Gastrocnemius medialis (tissue), 4 donors: ENCODE data around the gene GALNT18. TPM values are rescaled to one million over a fixed set of nuclear protein-coding genes. Genes with fewer than 3 reads are reported as not detected.

Experiments
- ATAC-seq, 2 donors: fragments of 150-250 bp; one replicate each; pipeline ENCODE4 v1.9.1; 2016
- DNase-seq, 2 donors: peaks; one replicate each; pipeline ENCODE4 v3.0.0-alpha.2; 2019
- H3K27ac ChIP-seq, 4 donors: fragments of 200-600 bp; sonication (generic); 1 replicate in 1 of 4; 2 replicates in 3 of 4; pipeline ENCODE4 v1.5.1; 2016 to 2018; ENCODE audit warnings: mild to moderate bottlenecking in 2 of 4, moderate library complexity in 1 of 4
- H3K27me3 ChIP-seq, 3 donors: fragments of 200-600 bp; sonication (generic) in 2 of 3; 1 replicate in 1 of 3; 2 replicates in 2 of 3; pipeline versions ENCODE4 v1.5.1 to v1.6.0; 2016 to 2019; ENCODE audit warnings: mild to moderate bottlenecking in 1 of 3, moderate library complexity in 1 of 3
- H3K36me3 ChIP-seq, 2 donors: fragments of 200-600 bp; sonication (generic) in 1 of 2; one replicate each; pipeline ENCODE4 v1.5.1; 2017 to 2018
- H3K4me1 ChIP-seq, 2 donors: fragments of 200-600 bp; sonication (generic) in 1 of 2; one replicate each; pipeline ENCODE4 v1.5.1; 2016 to 2017; ENCODE audit warnings: mild to moderate bottlenecking in 2 of 2
- H3K4me3 ChIP-seq, 4 donors: fragments of 200-600 bp; sonication (generic) in 3 of 4; 1 replicate in 1 of 4; 2 replicates in 3 of 4; pipeline ENCODE4 v1.5.1; 2016 to 2019; ENCODE audit warnings: mild to moderate bottlenecking in 2 of 4
- H3K9me3 ChIP-seq, 3 donors: fragments of 200-600 bp; sonication (generic) in 2 of 3; 1 replicate in 1 of 3; 2 replicates in 2 of 3; pipeline ENCODE4 v1.5.1; 2016 to 2019
- CTCF ChIP-seq, 5 experiments: fragments of 450-650 bp in 3 of 5; fragments of 200-600 bp in 2 of 5; sonication (generic) in 2 of 5; IDR thresholded peaks in 4 of 5; conservative IDR thresholded peaks in 1 of 5; 1 replicate in 4 of 5; 2 replicates in 1 of 5; pipeline ENCODE4 v1.5.1; 2016 to 2019; ENCODE audit warnings: antibody characterized with exemption in 5 of 5, mild to moderate bottlenecking in 3 of 5, moderate library complexity in 3 of 5
- POLR2A ChIP-seq, 2 donors: fragments of 450-650 bp; IDR thresholded peaks; one replicate each; pipeline ENCODE4 v1.6.1; 2017; ENCODE audit warnings: antibody characterized with exemption in 2 of 2, mild to moderate bottlenecking in 2 of 2, moderate library complexity in 2 of 2
- in situ Hi-C, 4 donors: fragments of 200-750 bp; cut with MboI; loops; one replicate each; pipeline versions ENCODE4 v1.15.0 to v1.8.0; 2017; ENCODE audit warnings: low sequenced_read_pairs in 4 of 4
- intact Hi-C: fragments of 100-400 bp; cut with DNase I; formaldehyde crosslinking; loops from one replicate; pipeline ENCODE4 v1.15.1; 2023; ENCODE audit warnings: low total_unique reads
- total RNA-seq, 4 donors: library from RNA; depleted of rRNA; stranded (reverse); fragments of >200 nt; gene quantifications; one replicate each; pipeline versions ENCODE4 v1.1.0 to v1.2.3, GENCODE V29; 2016

Gene GALNT18
- total RNA-seq, 4 donors from 2014 or later = 10.5 to 29.2 (median 11.2) TPM

DNA sequence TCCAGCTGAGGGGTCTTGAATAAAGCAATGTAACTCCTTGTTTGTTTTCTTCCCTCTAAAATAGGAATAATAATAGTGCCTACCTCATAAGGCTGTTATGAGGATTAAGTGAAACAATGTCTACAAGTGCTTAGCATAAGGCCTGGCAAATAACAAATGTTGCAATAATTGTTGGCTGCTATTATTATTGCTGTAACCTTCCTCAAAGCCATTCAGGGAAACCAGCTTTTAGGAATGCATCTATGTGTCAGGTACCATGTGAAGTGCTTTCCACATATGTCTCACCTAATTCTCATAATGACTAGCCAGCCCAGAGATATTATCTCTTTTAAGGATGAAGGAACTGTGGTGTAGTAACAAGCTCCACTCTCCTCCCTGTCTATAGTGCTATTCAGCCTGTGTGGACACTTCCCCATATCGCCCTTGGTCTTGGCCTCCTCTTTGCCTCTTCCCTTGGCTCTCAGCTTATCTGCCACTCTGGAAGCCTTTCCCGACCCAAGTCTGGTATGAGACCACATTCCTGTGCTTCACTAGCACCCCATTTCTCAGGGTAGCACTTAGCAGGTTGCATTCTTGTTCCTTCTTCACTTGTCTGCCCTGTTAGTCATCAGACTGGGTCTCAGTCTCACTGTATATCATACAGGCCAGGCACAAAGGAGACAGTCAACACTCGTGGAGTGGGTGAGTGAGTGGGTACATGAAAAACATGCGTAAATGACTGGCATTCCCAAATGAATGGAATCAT lies 292.6 kb downstream of the GALNT18 start:
- in situ Hi-C loops (no loop called here), intact Hi-C loops (loop anchor here (5.0 kb wide), 1 partner anchor 182 kb away; no protein-coding TSS in a partner anchor)
- H3K9me3 ChIP-seq = no peaks in the 10 kb centered on the region
- H3K36me3 ChIP-seq = no peaks in the 10 kb centered on the region
- H3K4me3 ChIP-seq = no peak overlapping the region
- no peaks in the 10 kb centered on the region for H3K27me3 ChIP-seq
- H3K27ac ChIP-seq = peak overlapping the region in 1 of 4 donors; percentile 49
- peak; percentile 55 to 79 for ATAC-seq
- peaks cover 0 to 5% of the 10 kb centered on the region in 2 donors for H3K4me1 ChIP-seq
- no peak for DNase-seq
- TF ChIP-seq POLR2A (IDR thresholded peaks at IDR 0.05) = no peak
- TF ChIP-seq CTCF (IDR thresholded peaks at IDR 0.05 in 4 of 5, conservative IDR thresholded peaks at IDR 0.05 in 1 of 5) = no peak

DNA sequence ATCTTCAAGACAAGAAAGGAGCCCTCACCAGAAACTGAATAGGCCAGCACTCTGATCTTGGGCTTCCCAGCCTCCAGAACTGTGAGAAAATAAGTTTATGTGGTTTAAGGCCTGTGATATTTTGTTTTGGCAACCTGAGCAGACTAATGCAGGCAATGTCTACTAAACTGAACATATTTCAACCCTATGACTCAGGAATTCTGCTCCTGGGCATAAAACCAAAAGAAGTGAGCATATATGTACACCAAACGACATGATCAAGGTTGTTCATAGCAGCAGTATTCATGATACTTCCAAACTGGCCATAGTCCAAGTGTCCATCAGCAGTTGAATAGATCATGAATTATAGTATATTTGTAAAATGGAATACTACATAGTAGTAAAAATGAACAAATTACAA lies 297.7 kb downstream of the GALNT18 start:
- Histone ChIP-seq H3K27ac (no peak overlapping the region), H3K4me3 (no peak overlapping the region), H3K4me1 (peaks cover 0 to 5% of the 10 kb centered on the region in 2 donors), H3K9me3 (no peaks in the 10 kb centered on the region), H3K36me3 (no peaks in the 10 kb centered on the region), H3K27me3 (no peaks in the 10 kb centered on the region)
- DNase-seq (no peak), ATAC-seq (no peak)
- no peak for TF ChIP-seq POLR2A (IDR thresholded peaks at IDR 0.05)
- no peak for TF ChIP-seq CTCF (IDR thresholded peaks at IDR 0.05 in 4 of 5, conservative IDR thresholded peaks at IDR 0.05 in 1 of 5)
- intact Hi-C loops (no loop called here), in situ Hi-C loops (no loop called here)

GRCh38 chr11:11322101-11322500 lies 299.7 kb downstream of the GALNT18 start:
- TF ChIP-seq POLR2A (IDR thresholded peaks at IDR 0.05) (no peak), CTCF (IDR thresholded peaks at IDR 0.05 in 4 of 5, conservative IDR thresholded peaks at IDR 0.05 in 1 of 5) (no peak)
- Histone ChIP-seq H3K36me3 (no peaks in the 10 kb centered on the region), H3K27ac (no peak overlapping the region), H3K9me3 (no peaks in the 10 kb centered on the region), H3K4me1 (no peaks in the 10 kb centered on the region), H3K27me3 (no peaks in the 10 kb centered on the region), H3K4me3 (no peak overlapping the region)
- intact Hi-C loops (no loop called here), in situ Hi-C loops (no loop called here)
- DNase-seq (no peak), ATAC-seq (no peak)

DNA sequence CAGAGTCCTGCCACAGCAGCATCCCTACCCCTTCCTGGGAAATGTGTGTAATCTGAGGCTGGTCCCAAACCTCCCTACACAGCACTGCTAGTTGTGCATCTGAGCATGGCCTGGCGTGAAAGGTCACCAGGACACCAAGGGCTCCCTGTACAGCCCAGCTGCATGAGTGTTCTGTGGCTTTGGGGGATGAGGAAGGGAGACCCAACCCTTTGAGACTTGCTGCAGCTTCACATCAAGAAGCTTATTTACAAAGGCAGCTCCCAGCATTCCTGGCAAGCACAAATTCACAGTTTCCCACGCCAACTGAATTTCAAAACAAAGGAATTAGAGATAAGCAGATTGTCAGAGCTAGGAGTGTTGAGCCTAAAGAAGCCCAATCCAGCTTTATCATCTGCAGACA lies 301.0 kb downstream of the GALNT18 start:
- H3K36me3 ChIP-seq = no peaks in the 10 kb centered on the region
- no peaks in the 10 kb centered on the region for H3K4me1 ChIP-seq
- TF ChIP-seq CTCF (IDR thresholded peaks at IDR 0.05 in 4 of 5, conservative IDR thresholded peaks at IDR 0.05 in 1 of 5) (no peak), POLR2A (IDR thresholded peaks at IDR 0.05) (no peak)
- H3K27ac ChIP-seq = no peak overlapping the region
- in situ Hi-C loops (no loop called here), intact Hi-C loops (no loop called here)
- ATAC-seq (no peak), DNase-seq (no peak)
- no peaks in the 10 kb centered on the region for H3K9me3 ChIP-seq
- no peak overlapping the region for H3K4me3 ChIP-seq
- H3K27me3 ChIP-seq = no peaks in the 10 kb centered on the region
